Ovary (tissue), 3 donors: ENCODE measurements around the gene CEP120.
"Not testable (repeated sequence)": the region's sequence is repeated elsewhere in the genome, so short reads cannot be mapped to it uniquely, and the experiment has no call there.

ENCODE experiments used
- CTCF ChIP-seq, 3 donors: fragments of 450-650 bp in 2 of 3; fragments of 200-600 bp in 1 of 3; IDR thresholded peaks; one replicate each; pipeline versions ENCODE4 v1.5.1 to v1.8.0; 2016 to 2022; ENCODE audit warnings: antibody characterized with exemption in 3 of 3, mild to moderate bottlenecking in 1 of 3
- EP300 ChIP-seq: sonication (generic); formaldehyde crosslinking; IDR thresholded peaks from one replicate; pipeline ENCODE4 v1.6.1; 2017; ENCODE audit warnings: antibody characterized with exemption
- POLR2A ChIP-seq: fragments of 450-650 bp; IDR thresholded peaks from one replicate; pipeline ENCODE4 v1.6.1; 2017; ENCODE audit warnings: antibody characterized with exemption, mild to moderate bottlenecking, moderate library complexity
- donor health status: DM: no; HTN: no; CAD: no.

- TF ChIP-seq CTCF (IDR thresholded peaks at IDR 0.05); POLR2A; EP300: not testable (repeated sequence)
These were observed 22.3 kb downstream of the CEP120 start for GRCh38 chr5:123400870-123401291.
